Lower leg skin (tissue), 3 donors: Measurements from ENCODE around the gene ACOT12.

Source experiments
- CTCF ChIP-seq, 3 donors: fragments of 450-650 bp; IDR thresholded peaks; one replicate each; pipeline ENCODE4 v1.5.1; 2016; ENCODE audit warnings: antibody characterized with exemption in 3 of 3, mild to moderate bottlenecking in 3 of 3, moderate library complexity in 2 of 3
- POLR2A ChIP-seq, 2 donors: fragments of 450-650 bp; IDR thresholded peaks; one replicate each; pipeline ENCODE4 v1.6.1; 2016 to 2017; ENCODE audit warnings: antibody characterized with exemption in 2 of 2, mild to moderate bottlenecking in 1 of 2, moderate library complexity in 1 of 2

- TF ChIP-seq CTCF (IDR thresholded peaks at IDR 0.05) (no peak), POLR2A (IDR thresholded peaks at IDR 0.05) (no peak)
Measured at GRCh38 chr5:81350507-81350906, 43.4 kb downstream of the ACOT12 start.
